ENCODE data around the gene MRPL14.

DNA sequence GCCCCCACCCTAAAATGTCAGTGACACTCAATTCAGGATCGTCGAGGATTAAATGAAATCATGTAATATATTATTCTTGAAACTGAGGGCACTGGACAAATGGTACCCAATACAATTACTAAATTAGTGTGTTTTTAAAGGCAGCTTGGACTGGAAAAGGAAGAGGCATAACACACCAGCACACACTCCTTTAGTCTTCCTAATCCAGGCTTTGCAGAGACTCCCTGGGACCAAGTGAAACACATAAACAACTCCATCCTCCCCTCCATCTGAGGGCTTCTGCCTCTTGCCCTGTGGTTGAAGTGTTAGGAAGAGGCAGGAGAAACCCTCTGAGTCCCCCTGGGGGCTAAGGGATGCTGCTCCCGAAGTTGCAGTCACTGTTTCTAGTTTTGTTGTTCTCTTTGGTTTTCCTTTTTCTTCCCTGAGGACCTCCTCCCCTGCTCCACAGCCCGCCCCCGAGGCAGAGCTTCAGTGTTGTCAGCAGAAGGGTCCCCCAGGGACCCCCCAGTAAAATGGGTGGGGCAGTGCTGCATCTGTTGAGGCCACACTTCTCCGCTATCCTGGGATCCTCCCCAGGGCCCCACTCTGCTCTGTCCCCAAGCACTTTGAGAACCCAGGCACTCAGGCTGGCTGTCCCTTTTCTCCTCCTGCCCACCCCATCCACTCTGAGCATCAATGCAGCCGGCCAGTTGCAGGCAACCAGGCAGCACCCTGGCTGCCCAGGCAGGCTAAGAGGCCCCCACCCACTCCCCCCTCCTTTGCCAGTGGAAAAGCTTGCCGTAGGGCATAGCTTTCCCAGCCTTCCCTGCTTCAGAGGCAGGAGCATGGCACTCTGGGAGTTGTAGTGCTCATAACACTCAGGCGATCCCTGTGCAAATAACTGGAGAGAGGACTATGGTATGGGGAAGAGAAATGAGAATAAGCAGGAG lies 6.0 kb upstream of the MRPL14 start:
- TF ChIP-seq, protein P1, sequence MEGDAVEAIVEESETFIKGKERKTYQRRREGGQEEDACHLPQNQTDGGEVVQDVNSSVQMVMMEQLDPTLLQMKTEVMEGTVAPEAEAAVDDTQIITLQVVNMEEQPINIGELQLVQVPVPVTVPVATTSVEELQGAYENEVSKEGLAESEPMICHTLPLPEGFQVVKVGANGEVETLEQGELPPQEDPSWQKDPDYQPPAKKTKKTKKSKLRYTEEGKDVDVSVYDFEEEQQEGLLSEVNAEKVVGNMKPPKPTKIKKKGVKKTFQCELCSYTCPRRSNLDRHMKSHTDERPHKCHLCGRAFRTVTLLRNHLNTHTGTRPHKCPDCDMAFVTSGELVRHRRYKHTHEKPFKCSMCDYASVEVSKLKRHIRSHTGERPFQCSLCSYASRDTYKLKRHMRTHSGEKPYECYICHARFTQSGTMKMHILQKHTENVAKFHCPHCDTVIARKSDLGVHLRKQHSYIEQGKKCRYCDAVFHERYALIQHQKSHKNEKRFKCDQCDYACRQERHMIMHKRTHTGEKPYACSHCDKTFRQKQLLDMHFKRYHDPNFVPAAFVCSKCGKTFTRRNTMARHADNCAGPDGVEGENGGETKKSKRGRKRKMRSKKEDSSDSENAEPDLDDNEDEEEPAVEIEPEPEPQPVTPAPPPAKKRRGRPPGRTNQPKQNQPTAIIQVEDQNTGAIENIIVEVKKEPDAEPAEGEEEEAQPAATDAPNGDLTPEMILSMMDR (IDR thresholded peaks at IDR 0.05; ENCODE audit: low read depth, low read length, poor library complexity, severe bottlenecking): no peak
- TF ChIP-seq EZH2phosphoT487 (IDR thresholded peaks at IDR 0.05; ENCODE audit: borderline replicate concordance, low read length): no peak
